Measurements from ENCODE around the gene COA6. TPM values are rescaled to one million over a fixed set of nuclear protein-coding genes. Genes with fewer than 3 reads are reported as not detected.
A peak's percentile ranks its signal among the peaks of the same experiment; 100 is the strongest.

COA6 gene
- total and polyA plus RNA-seq, 10 of the 15 experiments (the other 5 are each of a cell fraction or from before 2014, with no cell fraction given), result 49.9 to 178 (median 71.5) TPM

DNA sequence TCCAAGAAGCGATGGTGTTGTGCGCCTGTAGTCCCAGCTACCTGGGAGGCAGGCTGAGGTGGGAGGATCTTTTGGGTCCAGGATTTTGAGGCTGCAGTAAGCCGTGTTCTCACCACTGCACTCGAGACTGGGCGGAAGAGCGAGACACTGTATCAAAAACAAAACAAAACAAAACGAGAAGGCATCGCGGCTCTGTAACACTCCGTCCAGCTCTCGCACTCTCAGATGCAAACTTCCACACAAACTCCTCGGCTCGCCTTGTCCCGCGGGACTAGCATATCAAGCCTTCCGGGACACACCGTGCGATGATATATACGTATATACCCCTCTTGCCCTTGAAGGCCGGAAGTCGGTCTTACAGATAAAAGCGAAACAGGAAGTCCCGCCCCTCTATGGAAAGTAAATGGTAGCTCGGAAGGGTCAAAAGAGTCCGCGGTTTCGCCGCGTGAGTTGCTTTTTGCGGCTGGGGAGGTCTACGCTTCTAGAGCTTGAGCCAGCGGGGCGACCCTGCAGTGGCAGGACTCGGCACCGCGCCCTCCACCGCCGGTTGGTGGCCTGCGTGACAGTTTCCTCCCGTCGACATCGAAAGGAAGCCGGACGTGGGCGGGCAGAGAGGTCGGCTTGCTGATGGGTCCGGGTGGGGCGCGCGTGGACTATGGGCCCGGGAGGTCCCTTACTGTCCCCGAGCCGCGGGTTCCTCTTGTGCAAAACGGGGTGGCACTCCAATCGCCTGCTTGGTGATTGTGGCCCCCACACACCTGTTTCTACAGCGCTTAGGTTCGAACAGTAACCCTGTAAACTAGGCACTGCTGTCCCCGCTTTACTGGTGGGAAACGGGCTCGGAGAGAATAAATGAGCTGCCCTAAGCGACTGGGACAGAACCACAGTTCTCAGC, at the start of gene COA6 (continued):
- TF ChIP-seq, protein P1, sequence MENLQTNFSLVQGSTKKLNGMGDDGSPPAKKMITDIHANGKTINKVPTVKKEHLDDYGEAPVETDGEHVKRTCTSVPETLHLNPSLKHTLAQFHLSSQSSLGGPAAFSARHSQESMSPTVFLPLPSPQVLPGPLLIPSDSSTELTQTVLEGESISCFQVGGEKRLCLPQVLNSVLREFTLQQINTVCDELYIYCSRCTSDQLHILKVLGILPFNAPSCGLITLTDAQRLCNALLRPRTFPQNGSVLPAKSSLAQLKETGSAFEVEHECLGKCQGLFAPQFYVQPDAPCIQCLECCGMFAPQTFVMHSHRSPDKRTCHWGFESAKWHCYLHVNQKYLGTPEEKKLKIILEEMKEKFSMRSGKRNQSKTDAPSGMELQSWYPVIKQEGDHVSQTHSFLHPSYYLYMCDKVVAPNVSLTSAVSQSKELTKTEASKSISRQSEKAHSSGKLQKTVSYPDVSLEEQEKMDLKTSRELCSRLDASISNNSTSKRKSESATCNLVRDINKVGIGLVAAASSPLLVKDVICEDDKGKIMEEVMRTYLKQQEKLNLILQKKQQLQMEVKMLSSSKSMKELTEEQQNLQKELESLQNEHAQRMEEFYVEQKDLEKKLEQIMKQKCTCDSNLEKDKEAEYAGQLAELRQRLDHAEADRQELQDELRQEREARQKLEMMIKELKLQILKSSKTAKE (IDR thresholded peaks at IDR 0.05; ENCODE audit: low read depth, poor library complexity, severe bottlenecking), result no peak
- TF ChIP-seq POLR2AphosphoS5 (IDR thresholded peaks at IDR 0.05; ENCODE audit: low read length), result peak; percentile 97
- peak in 1 of 2 experiments; percentile 13; a peak in 1 of 4 replicates for TF ChIP-seq CEBPB (IDR thresholded peaks at IDR 0.05; ENCODE audit: borderline replicate concordance in 1 of 2, low read depth in 2 of 2, low read length in 2 of 2)
- TF ChIP-seq KLF5 (IDR thresholded peaks at IDR 0.05; ENCODE audit: partially characterized antibody), result peak; percentile 88
- TF ChIP-seq, protein P2, sequence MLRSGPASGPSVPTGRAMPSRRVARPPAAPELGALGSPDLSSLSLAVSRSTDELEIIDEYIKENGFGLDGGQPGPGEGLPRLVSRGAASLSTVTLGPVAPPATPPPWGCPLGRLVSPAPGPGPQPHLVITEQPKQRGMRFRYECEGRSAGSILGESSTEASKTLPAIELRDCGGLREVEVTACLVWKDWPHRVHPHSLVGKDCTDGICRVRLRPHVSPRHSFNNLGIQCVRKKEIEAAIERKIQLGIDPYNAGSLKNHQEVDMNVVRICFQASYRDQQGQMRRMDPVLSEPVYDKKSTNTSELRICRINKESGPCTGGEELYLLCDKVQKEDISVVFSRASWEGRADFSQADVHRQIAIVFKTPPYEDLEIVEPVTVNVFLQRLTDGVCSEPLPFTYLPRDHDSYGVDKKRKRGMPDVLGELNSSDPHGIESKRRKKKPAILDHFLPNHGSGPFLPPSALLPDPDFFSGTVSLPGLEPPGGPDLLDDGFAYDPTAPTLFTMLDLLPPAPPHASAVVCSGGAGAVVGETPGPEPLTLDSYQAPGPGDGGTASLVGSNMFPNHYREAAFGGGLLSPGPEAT (IDR thresholded peaks at IDR 0.05; ENCODE audit: low read depth), result peak; percentile 99
- TF ChIP-seq HDGF (IDR thresholded peaks at IDR 0.05), result peak; percentile 68; the same call in 1 of the 2 replicates
- TF ChIP-seq, protein P3, sequence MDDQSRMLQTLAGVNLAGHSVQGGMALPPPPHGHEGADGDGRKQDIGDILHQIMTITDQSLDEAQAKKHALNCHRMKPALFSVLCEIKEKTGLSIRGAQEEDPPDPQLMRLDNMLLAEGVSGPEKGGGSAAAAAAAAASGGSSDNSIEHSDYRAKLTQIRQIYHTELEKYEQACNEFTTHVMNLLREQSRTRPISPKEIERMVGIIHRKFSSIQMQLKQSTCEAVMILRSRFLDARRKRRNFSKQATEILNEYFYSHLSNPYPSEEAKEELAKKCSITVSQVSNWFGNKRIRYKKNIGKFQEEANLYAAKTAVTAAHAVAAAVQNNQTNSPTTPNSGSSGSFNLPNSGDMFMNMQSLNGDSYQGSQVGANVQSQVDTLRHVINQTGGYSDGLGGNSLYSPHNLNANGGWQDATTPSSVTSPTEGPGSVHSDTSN (IDR thresholded peaks at IDR 0.05; ENCODE audit: insufficient replicate concordance, low read depth, low read length), result peak; percentile 21
- TF ChIP-seq STAT3 (IDR thresholded peaks at IDR 0.05; ENCODE audit: low read depth, low read length), result no peak
- TF ChIP-seq, protein P4, sequence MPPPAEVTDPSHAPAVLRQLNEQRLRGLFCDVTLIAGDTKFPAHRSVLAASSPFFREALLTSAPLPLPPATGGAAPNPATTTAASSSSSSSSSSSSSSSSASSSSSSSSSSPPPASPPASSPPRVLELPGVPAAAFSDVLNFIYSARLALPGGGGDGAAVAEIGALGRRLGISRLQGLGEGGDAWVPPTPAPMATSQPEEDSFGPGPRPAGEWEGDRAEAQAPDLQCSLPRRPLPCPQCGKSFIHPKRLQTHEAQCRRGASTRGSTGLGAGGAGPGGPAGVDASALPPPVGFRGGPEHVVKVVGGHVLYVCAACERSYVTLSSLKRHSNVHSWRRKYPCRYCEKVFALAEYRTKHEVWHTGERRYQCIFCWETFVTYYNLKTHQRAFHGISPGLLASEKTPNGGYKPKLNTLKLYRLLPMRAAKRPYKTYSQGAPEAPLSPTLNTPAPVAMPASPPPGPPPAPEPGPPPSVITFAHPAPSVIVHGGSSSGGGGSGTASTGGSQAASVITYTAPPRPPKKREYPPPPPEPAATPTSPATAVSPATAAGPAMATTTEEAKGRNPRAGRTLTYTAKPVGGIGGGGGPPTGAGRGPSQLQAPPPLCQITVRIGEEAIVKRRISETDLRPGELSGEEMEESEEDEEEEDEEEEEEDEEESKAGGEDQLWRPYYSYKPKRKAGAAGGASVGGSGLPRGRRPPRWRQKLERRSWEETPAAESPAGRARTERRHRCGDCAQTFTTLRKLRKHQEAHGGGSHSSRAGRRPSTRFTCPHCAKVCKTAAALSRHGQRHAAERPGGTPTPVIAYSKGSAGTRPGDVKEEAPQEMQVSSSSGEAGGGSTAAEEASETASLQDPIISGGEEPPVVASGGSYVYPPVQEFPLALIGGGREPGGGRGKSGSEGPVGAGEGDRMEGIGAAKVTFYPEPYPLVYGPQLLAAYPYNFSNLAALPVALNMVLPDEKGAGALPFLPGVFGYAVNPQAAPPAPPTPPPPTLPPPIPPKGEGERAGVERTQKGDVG (CRISPR knock-in tag; IDR thresholded peaks at IDR 0.05), result no peak
- TF ChIP-seq FOXK2 (IDR thresholded peaks at IDR 0.05), result peak; percentile 73
- no peak for TF ChIP-seq JUND (IDR thresholded peaks at IDR 0.05; ENCODE audit: low read depth, low read length)
- TF ChIP-seq EGR1 (IDR thresholded peaks at IDR 0.05; ENCODE audit: borderline replicate concordance in 1 of 2, low read depth in 2 of 2, low read length in 2 of 2), result peak; percentile 74 to 98
- TF ChIP-seq HCFC1 (IDR thresholded peaks at IDR 0.05; ENCODE audit: low read length), result peak; percentile 77
- peak; percentile 87 for TF ChIP-seq MEF2B (IDR thresholded peaks at IDR 0.05; ENCODE audit: partially characterized antibody, poor library complexity, severe bottlenecking)
- TF ChIP-seq, protein P5, sequence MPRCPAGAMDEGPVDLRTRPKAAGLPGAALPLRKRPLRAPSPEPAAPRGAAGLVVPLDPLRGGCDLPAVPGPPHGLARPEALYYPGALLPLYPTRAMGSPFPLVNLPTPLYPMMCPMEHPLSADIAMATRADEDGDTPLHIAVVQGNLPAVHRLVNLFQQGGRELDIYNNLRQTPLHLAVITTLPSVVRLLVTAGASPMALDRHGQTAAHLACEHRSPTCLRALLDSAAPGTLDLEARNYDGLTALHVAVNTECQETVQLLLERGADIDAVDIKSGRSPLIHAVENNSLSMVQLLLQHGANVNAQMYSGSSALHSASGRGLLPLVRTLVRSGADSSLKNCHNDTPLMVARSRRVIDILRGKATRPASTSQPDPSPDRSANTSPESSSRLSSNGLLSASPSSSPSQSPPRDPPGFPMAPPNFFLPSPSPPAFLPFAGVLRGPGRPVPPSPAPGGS (IDR thresholded peaks at IDR 0.05; ENCODE audit: borderline replicate concordance, insufficient read depth, low read depth, low read length, poor library complexity, severe bottlenecking), result no peak

Data from GM12878 (cell line).